Activated T-helper 17 cell treated with anti-CD3 and anti-CD28 coated beads, Interleukin-2, amount 50 U/mL, for 72 hours (primary cell): Measurements from ENCODE around the gene THNSL1. TPM values are rescaled to one million over a fixed set of nuclear protein-coding genes. Genes with fewer than 3 reads are reported as not detected.

Experiments used
- ATAC-seq: fragments of 150-1000 bp; cut with Tn5 transposase; replicated peaks from 2 replicates; pipeline ENCODE4 v1.10.0; 2021; ENCODE audit warnings: mild to moderate bottlenecking, moderate library complexity
- H3K27ac Mint-ChIP-seq: one replicate; pipeline ENCODE4 v1.8.0; 2022; ENCODE audit warnings: mixed read lengths
- H3K27me3 Mint-ChIP-seq: one replicate; pipeline ENCODE4 v1.8.0; 2022; ENCODE audit warnings: mixed read lengths
- H3K36me3 Mint-ChIP-seq: one replicate; pipeline ENCODE4 v1.8.0; 2022; ENCODE audit warnings: low read depth, mild to moderate bottlenecking, mixed read lengths
- H3K4me1 Mint-ChIP-seq: one replicate; pipeline ENCODE4 v1.8.0; 2022; ENCODE audit warnings: mixed read lengths
- H3K4me3 Mint-ChIP-seq: one replicate; pipeline ENCODE4 v1.8.0; 2022; ENCODE audit warnings: mild to moderate bottlenecking, mixed read lengths
- H3K9me3 Mint-ChIP-seq: one replicate; pipeline ENCODE4 v1.8.0; 2022; ENCODE audit warnings: mixed read lengths
- total RNA-seq, 2 donors: library from RNA; stranded (reverse); gene quantifications; one replicate each; pipeline ENCODE4 v1.2.3, GENCODE V29; 2022

THNSL1 gene
- total RNA-seq, 2 donors from 2014 or later = 4.7 to 5.1 TPM

GRCh38 chr10:25059990-25060389, 43.6 kb downstream of the THNSL1 start:
- Mint-ChIP-seq H3K27me3 (peaks cover 6% of the 10 kb centered on the region), H3K27ac (no peak overlapping the region), H3K4me1 (peaks cover 26% of the 10 kb centered on the region), H3K36me3 (peaks cover 6% of the 10 kb centered on the region), H3K9me3 (no peaks in the 10 kb centered on the region), H3K4me3 (no peak overlapping the region)
- no peak for ATAC-seq

- H3K36me3 Mint-ChIP-seq = peaks cover 6% of the 10 kb centered on the region
- H3K9me3 Mint-ChIP-seq = peaks cover 3% of the 10 kb centered on the region
- H3K27ac Mint-ChIP-seq = peak overlapping the region; percentile 98
- peaks cover 30% of the 10 kb centered on the region for H3K4me1 Mint-ChIP-seq
- no peak for ATAC-seq
- no peak overlapping the region for H3K4me3 Mint-ChIP-seq
- peaks cover 5% of the 10 kb centered on the region for H3K27me3 Mint-ChIP-seq
Measured at GRCh38 chr10:25061125-25061524, 44.7 kb downstream of the THNSL1 start.

GRCh38 chr10:25061711-25062449, 45.5 kb downstream of the THNSL1 start:
- Mint-ChIP-seq H3K27me3 (peaks cover 3% of the 10 kb centered on the region), H3K27ac (peak overlapping the region; percentile 98), H3K36me3 (peaks cover 6% of the 10 kb centered on the region), H3K4me1 (peaks cover 30% of the 10 kb centered on the region), H3K9me3 (peaks cover 3% of the 10 kb centered on the region), H3K4me3 (peak overlapping the region; percentile 80)
- peak; percentile 9 for ATAC-seq

GRCh38 chr10:25063157-25063556, 46.7 kb downstream of the THNSL1 start:
- peak overlapping the region; percentile 80 for H3K4me3 Mint-ChIP-seq
- peaks cover 3% of the 10 kb centered on the region for H3K27me3 Mint-ChIP-seq
- H3K27ac Mint-ChIP-seq = peak overlapping the region; percentile 98

GRCh38 chr10:25063644-25064043, 47.2 kb downstream of the THNSL1 start:
- no peak for ATAC-seq
- peak overlapping the region; percentile 80 for H3K4me3 Mint-ChIP-seq
- H3K27ac Mint-ChIP-seq = peak overlapping the region; percentile 98
- H3K27me3 Mint-ChIP-seq = peaks cover 3% of the 10 kb centered on the region
- peaks cover 6% of the 10 kb centered on the region for H3K36me3 Mint-ChIP-seq
- H3K9me3 Mint-ChIP-seq = peaks cover 3% of the 10 kb centered on the region
- peaks cover 30% of the 10 kb centered on the region for H3K4me1 Mint-ChIP-seq

More at GRCh38 chr10:25063157-25063556, 46.7 kb downstream of the THNSL1 start:
- ATAC-seq = no peak
- Mint-ChIP-seq H3K4me1 (peaks cover 30% of the 10 kb centered on the region), H3K9me3 (peaks cover 3% of the 10 kb centered on the region), H3K36me3 (peaks cover 6% of the 10 kb centered on the region)

GRCh38 chr10:25064401-25064800, 48.0 kb downstream of the THNSL1 start:
- Mint-ChIP-seq H3K27ac (peak overlapping the region; percentile 98), H3K9me3 (peaks cover 3% of the 10 kb centered on the region), H3K27me3 (peaks cover 3% of the 10 kb centered on the region), H3K4me3 (peak overlapping the region; percentile 80), H3K36me3 (peaks cover 6% of the 10 kb centered on the region), H3K4me1 (peaks cover 30% of the 10 kb centered on the region)
- ATAC-seq = no peak

GRCh38 chr10:25065761-25066476, 49.5 kb downstream of the THNSL1 start:
- Mint-ChIP-seq H3K9me3 (peaks cover 3% of the 10 kb centered on the region), H3K4me1 (peaks cover 30% of the 10 kb centered on the region), H3K27me3 (peaks cover 3% of the 10 kb centered on the region), H3K27ac (no peak overlapping the region), H3K36me3 (peaks cover 6% of the 10 kb centered on the region), H3K4me3 (no peak overlapping the region)
- no peak for ATAC-seq

GRCh38 chr10:25068152-25069058, 52.0 kb downstream of the THNSL1 start:
- Mint-ChIP-seq H3K27me3 (peaks cover 6% of the 10 kb centered on the region), H3K9me3 (peaks cover 3% of the 10 kb centered on the region), H3K4me1 (peaks cover 16% of the 10 kb centered on the region), H3K36me3 (no peaks in the 10 kb centered on the region), H3K27ac (peak overlapping the region; percentile 52), H3K4me3 (no peak overlapping the region)
- peak; percentile 51 for ATAC-seq

GRCh38 chr10:25071227-25071626, 54.8 kb downstream of the THNSL1 start:
- no peak overlapping the region for H3K4me3 Mint-ChIP-seq
- H3K36me3 Mint-ChIP-seq = no peaks in the 10 kb centered on the region
- no peaks in the 10 kb centered on the region for H3K4me1 Mint-ChIP-seq
- H3K27me3 Mint-ChIP-seq = peaks cover 15% of the 10 kb centered on the region
- no peak for ATAC-seq
- no peak overlapping the region for H3K27ac Mint-ChIP-seq
- H3K9me3 Mint-ChIP-seq = no peaks in the 10 kb centered on the region

GRCh38 chr10:25072786-25073185, 56.4 kb downstream of the THNSL1 start:
- no peaks in the 10 kb centered on the region for H3K36me3 Mint-ChIP-seq
- H3K4me3 Mint-ChIP-seq = no peak overlapping the region
- peaks cover 15% of the 10 kb centered on the region for H3K27me3 Mint-ChIP-seq
- no peaks in the 10 kb centered on the region for H3K9me3 Mint-ChIP-seq
- no peak overlapping the region for H3K27ac Mint-ChIP-seq
- no peak for ATAC-seq
- no peaks in the 10 kb centered on the region for H3K4me1 Mint-ChIP-seq

GRCh38 chr10:25075825-25076224, 59.4 kb downstream of the THNSL1 start:
- no peak overlapping the region for H3K27ac Mint-ChIP-seq
- H3K36me3 Mint-ChIP-seq = no peaks in the 10 kb centered on the region
- H3K4me3 Mint-ChIP-seq = no peak overlapping the region
- H3K27me3 Mint-ChIP-seq = peaks cover 15% of the 10 kb centered on the region
- no peaks in the 10 kb centered on the region for H3K9me3 Mint-ChIP-seq
- ATAC-seq = no peak
- H3K4me1 Mint-ChIP-seq = peaks cover 5% of the 10 kb centered on the region

Other genes starting within 250 kb of the THNSL1 start
- gene PRTFDC1, start 64.0 kb upstream of the THNSL1 start, total RNA-seq = under 1 TPM; 0.58 to 0.77 TPM
- gene ENKUR, start 454 bp upstream of the THNSL1 start, total RNA-seq = under 1 TPM in 1 of 2 donors, not detected in 1; 0.45 TPM
- gene GPR158, start 158.4 kb downstream of the THNSL1 start, total RNA-seq = not detected